Stimulated activated CD8-positive, alpha-beta memory T cell treated with anti-CD3 and anti-CD28 coated beads, Interleukin-15, amount 100 ng/mL, for 1 hour (primary cell): ENCODE measurements around the gene PON3.
A peak's percentile ranks its signal among the peaks of the same experiment; 100 is the strongest.

ENCODE experiments used
- DNase-seq: peaks from one replicate; pipeline ENCODE4 v3.0.0-alpha.2; 2020; ENCODE audit warnings: low read depth

Gene PON3

DNA sequence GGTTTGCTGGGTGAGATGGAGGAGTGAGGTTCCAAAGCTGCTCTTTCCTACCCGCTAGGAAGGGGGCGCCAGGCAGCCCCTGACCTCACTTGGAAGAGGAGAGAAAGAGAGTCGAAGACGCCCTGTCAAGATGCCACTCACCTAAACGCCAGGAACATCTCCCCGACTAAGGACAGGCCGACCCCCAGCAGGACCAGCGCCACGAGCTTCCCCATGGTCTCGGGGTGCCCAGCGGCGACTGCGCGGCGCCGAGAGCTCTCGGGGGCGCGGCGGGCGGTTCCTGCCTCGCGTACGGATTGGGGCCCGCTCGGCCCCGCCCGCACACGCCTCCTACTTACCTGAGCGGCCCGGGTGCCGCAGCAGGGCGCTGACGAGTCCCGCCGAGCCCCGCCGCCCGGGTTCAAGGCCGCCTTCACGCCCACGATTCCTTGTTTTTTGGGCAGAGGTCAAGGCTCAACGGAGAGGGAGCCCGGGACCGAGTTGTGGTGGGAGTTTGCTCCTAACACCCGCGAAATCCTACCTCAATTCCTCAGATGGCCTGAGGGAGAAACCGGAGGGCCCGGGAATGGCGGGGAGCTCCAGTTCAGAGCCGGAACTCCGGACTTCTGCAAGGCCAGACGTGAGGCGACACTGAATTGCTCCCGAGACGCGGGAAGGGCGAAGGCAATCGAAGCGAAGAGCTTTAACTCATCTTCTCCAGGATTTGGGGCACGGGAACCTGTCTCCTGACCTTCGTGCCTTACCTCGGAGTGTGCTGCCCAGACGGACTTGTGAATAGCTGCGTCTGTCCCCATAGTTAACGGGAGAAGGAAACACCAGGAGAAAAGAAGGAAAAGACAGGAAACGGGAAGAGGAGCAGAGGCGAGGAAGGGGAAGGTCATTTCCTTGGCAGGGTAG lies at the start of gene PON3:
TSS of gene PON3 (minus strand) at position 240 of the 897 bp plus-strand sequence. CDS start at position 215, 25 bp downstream.
- DNase-seq, result no peak

DNA sequence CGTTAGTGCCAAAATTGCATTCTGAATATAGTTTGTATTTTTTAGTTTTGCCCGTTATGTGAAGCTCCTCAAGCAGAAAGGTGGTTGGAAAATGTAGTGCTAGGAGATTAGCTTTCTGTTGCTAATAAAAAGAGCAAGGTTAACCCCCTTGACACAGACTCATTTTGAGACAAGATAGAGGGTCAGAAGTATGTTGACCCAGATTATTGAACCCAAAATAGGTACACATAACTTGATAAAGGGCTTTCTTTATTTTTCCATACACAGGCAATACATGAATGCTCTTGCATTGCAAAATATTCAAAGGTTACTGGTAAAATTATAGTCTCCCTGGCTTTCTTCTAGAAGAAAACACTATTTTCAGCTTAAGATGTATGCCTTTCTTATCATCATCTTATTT lies 48.6 kb upstream of the PON3 start:
- no peak for DNase-seq

DNA sequence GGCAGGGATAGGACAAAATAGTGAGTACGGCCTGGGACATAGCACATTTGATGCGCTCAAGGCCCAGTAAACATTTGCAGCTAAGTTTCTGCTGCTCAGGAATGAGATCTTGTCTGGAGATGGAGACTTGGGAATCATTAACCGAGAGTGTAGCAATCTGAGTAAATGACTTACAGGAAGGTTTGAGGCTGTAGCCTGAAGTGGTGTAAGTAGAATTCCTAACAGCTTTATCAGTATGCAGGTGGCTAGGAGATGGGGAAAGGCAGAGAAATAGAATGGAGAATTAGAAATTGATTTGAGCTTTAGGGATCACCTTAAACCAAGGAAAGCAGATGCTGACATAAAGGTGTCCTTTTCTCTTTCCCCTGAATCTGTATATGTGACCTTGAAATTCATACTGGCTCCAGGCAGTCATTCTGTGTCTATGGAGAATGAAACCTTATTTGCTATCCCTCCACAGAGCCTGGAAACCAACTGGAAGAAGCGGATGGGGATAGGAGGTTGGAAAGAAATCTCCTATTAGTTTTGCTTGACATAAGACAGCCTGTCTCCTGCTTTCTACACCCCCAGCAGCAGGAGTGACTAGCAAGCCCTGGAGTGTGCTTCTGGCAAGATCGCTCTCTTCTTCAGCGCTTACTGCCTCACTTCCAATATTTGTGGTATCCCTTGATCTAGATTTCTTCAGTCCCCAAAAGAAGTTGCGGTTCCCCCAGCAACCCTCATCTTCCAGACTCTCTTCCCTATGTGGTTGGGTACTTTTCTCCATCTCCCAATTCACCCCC lies 45.1 kb upstream of the PON3 start:
- DNase-seq, result no peak

DNA sequence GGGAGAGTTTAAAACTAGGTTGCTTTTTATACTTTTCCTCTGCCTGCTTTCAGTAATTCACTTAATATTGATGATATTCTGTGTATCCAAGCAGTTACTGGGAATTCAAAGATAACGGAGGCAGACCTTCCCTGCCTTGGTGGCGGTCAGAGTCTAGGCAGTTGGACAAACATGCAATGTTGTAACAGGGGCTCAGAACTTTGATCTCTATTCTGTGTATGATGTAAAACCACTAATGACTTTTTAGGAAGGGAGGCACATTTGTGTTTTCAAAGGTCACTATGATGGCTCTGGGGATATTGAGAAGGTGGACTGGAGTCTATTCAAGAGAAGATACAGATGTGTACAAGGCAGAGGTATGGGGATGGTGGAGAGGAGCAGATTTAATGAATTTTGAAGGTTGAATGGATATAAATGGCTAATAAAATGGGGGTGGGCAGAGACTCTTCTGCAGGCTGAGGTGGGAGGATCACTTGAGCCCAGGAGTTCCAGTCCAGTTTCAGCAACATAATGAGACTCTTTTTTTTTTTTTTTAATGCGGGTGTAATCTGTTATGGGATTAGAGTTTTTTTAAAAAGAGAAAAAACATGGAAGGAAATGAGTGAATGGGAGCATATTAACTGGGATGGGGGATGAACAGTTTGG lies 44.3 kb upstream of the PON3 start:
- no peak for DNase-seq

DNA sequence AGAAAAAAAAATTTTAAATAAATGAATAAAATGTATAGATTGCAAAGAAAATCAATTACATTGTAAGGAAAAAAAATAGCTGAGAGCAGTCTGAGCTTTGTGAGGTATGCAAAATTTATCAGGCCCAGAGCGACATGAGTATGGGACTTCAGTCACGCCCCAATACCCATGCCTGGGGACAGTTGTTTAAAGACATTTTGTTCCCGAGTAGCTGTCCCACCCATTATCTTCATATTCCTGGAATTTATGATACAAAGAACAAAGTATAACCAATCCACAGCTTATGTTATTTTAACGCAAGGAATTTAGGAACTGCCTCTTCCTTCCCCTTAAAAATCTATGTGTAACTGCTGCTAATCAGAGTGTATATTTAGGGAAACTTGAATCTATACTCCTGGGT lies 40.2 kb upstream of the PON3 start:
- no peak for DNase-seq

DNA sequence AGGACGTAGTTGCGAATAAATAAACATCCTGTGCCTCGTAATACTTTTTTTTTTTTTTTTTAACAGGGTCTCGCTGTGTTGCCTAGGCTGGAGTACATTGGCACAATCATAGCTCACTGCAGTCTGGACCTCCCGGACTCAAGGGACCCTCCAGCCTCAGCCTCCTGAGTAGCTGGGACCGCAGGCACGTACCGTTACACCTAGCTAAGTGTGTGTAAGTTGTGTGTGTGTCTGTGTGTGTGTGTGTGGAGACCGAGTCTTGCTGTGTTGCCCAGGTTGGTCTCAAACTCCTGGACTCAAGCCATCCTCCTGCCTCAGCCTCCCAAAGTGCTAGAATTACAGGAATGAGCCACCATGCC lies 39.2 kb upstream of the PON3 start:
- no peak for DNase-seq

DNA sequence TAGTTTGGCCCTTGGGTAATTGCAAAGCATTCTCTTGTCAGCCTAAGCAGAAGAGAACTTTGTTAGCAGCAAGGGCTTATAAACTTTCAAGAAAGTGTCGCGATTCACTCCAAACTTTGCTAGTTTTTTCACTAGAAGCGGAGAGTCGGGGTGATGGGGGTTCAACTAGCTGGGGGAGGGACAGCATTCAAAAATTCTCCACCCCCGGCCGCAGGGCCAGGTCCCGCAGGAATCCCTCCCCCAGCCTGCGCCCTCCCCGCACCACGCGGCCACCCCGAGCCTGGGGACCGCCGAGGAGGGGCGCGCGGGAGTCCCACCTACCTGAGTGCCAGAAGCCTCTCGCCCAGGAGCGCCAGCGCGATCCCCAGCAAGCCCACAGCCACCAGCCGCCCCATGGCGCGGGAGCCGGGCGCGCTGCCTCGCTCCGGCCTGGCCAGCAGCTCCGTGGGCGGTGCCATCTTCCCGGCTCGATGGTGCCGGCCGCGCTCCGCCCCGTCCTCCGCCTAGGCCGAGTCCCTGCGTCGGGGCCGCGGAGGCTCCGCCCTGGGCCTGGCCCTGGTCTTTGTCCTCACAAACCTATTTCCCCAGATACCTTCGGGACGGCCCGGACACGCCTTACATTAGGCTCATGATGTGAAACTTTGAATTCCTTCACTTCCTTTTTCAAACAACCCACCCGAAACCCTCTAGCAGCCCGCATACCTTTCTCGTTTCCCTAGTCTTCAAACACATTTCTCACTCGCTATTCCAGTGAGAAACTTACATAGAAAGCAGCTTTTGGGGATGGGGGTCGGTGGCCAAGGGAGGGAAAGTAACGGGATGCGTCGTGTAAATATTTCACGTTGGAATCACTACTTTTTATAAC lies 38.6 kb upstream of the PON3 start, which contains the start of gene PON2:
TSS of gene PON2 (minus strand) at position 472 of the 865 bp plus-strand sequence. CDS start at position 395, 77 bp downstream.
- DNase-seq, result peak; percentile 3

DNA sequence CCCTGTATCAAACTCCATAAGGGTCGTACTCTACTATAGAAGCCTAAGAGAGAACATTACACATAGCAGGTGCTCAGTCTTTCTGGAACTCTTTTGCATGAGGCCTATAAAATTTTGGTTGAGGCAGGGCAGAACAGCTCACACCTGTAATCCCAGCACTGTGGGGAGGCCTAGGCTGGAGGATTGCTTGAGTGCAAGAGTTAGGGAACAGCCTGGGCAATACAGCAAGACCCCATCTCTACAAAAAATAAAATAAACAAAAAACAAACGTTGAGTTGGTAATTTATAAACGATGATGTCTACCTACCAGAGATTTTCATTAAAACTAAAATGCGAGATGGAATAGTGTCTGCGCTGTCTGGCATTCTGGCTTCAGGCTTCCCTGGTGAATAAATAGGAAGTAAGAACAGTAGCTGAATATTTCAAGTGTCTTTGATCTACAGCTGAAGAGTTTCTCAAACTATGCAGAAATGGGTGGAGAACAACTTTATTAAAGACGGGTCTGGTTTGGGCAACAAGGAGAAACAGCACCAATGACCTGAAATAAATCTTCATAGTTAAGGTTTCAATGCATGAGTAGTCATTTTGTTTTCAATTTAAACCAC lies 37.9 kb upstream of the PON3 start:
- DNase-seq, result no peak

DNA sequence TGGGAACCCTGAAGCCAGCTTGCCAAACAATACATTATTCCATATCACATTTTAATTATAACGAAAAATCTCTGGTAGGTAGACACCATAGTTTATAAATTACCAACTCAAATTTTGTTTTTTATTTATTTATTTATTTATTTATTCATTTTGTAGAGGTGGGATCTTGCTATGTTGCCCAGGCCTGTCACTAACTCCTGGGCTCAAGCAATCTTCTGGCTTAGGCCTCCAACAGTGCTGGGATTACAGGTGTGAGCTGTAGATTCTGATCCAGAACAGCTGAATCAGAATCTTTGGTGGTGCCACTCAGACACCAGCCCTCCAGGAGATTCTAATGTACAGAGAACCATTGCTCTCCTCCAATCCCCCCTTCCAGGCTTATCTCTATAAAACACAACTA lies 37.0 kb upstream of the PON3 start:
- no peak for DNase-seq

DNA sequence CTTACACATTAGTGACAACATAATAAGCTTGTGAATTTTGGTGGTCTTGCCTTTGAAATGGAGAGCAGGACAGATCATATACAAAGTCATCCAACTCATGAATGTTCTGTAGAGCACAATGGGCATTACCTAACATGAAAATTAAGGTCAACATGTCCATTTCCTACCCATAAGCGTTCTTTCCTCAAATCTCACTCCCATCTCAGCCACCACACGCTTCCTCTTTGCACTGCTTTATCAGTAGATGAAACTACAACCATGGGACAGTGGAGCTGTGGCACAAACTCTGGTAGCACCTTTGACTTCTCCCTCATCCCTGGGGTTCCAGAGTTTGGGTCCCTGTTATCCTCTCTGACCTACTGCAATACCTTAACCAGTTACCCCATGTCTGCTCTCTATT lies 36.4 kb upstream of the PON3 start:
- no peak for DNase-seq

DNA sequence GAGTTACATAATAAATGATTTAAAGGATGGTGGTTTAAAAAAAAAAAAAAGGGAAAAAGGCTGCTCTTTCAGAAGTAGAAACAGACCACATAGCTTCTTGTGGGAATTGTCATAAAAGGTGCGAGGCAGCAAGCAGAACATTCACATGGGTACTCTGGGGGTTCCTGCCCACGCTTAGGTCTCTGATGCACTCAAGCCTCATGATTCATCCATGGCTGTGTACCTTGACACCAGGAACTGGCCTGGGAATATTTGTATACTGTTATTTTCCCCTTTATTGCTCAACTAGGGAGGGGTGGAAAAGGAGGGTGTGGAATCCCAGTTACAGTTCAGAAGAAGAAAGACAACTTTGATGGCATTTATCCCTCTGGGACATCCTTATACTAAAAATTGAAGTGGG lies 34.7 kb upstream of the PON3 start:
- DNase-seq, result no peak

DNA sequence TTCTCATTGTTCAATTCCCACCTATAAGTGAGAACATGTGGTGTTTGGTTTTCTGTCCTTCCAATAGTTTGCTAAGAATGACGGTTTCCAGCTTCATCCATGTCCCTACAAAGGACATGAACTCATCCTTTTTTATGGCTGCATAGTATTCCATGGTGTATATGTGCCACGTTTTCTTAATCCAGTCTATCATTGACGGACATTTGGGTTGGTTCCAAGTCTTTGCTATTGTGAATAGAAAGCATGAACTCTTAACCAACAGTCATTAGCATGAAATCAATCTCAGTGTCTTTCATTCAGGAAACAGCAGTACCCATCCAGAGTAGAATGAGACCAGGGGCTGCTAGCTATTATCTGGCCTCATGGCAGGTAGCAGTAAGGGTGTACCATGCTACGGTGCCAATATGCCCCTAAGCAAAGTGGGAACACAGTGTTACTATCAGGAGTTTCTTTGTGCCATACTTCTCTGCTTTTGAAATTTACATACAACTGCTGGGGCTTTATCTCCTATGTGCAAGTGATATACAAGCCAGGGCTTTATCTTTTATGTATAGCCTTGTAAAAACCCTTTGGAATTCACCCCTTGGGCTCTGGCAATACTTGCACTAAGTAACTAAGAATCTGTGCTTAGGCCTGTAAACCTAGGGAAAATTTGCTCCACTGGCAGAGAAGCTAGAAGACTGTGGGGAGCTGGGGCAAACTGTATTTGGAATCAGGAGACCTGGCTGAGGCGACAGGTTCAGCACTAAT lies 33.2 kb upstream of the PON3 start:
- no peak for DNase-seq

DNA sequence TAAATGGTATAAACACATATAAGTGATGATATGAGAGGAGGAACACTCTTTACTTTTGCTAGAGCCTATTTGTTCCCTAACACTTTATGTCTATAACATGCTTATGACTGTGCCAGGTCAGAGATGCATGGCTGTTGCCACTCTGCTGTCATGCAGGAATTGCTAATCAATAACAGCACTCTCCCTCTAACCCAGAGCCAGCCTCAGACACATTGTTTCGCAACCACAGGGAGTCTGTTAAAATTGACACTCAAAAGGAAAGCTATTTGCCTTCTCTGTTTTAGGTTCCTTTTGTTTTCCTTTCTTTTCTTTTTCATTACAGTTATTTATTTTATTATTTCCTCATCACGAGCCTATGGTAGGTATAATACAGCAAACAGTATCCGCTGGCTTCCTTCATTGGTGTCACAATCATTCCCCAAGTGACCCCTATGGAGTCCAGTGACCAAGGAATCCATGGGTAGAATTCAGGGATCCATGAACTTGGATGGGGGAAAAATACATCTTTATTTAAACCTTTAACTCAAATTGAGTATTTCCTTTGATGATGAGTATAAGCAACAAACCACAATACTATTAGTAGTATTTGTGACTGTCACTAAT lies 31.8 kb upstream of the PON3 start:
- no peak for DNase-seq

DNA sequence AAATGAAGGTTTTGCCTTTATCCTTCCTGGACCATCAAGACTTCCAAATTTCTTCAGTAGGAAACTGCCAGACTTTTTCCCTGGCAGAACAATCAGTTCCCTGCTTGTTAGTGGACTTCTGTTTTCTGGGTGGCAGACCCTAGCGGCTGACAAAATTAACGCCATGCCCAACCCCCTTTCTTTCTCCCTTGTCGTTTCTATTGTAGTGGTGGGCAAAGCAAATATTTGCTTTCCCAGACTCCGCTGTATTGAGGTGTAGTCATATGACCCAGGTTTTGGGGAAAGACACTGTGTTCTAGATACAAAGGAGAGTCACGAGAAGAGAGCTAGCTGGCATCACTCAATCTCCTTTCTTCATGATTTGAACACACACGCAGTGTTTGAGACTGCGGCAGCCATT lies 31.0 kb upstream of the PON3 start:
- DNase-seq, result no peak

DNA sequence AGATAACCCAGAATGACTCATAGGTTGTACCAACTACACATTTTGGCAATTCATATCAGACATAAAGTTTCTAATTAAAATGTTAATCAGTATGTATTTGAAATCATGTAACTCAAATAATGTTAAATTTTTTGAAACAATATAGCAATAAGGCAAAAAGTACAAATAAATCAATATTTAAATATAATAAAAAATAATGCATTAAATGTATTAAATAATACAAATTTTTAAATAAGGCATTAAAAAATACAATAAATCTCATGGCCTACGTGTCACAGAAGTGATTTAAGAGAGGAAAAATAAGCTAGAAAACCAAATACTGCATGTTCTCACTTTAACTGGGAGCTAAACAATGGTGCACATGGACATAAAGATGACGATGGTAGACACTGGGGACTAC lies 29.5 kb upstream of the PON3 start:
- DNase-seq, result no peak

DNA sequence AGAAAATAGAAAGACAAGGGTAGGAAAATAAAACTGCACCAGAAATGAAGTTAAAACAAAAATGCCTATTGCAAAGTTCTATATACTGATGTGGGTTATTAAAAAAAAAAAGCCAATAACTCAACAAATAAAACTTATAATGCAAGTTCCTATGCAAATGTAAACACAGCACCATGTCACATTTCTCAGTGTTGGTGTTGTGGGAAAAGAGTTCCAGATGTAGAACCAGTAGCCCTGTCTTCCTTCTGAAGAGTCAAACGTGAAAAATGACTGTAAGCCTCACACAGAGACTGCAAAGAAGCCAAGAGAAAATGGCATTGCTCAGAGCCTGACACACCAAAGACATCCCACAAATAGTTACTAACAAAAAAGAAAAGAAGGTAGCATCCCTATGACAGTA lies 28.5 kb upstream of the PON3 start:
- no peak for DNase-seq

DNA sequence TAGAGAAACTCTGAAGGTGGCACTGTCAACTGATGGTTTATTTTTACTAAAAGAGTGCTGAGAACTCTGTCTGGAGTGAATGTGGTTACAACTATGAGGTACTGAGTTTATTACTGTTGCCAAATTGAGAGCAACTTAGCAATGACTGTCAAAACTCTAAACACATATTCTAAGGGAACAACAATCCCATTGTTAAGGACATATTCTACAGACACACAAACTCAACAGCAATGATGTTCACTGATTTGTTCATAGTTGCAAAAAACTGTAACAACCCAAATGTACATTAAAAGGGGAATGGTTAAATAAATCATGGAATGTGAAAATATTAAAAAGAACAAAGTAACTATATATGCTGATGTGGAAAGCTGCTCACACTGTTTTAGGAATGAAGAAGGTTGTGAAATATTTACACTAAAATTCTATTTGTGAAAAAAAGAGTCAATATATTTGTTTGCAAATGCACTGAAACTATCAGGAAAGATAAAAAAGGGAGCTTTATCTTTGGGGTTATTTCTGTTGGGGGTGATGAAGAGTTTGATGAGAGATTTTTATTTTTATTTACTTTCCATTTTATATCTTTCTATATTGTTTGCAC lies 25.8 kb upstream of the PON3 start:
- no peak for DNase-seq

DNA sequence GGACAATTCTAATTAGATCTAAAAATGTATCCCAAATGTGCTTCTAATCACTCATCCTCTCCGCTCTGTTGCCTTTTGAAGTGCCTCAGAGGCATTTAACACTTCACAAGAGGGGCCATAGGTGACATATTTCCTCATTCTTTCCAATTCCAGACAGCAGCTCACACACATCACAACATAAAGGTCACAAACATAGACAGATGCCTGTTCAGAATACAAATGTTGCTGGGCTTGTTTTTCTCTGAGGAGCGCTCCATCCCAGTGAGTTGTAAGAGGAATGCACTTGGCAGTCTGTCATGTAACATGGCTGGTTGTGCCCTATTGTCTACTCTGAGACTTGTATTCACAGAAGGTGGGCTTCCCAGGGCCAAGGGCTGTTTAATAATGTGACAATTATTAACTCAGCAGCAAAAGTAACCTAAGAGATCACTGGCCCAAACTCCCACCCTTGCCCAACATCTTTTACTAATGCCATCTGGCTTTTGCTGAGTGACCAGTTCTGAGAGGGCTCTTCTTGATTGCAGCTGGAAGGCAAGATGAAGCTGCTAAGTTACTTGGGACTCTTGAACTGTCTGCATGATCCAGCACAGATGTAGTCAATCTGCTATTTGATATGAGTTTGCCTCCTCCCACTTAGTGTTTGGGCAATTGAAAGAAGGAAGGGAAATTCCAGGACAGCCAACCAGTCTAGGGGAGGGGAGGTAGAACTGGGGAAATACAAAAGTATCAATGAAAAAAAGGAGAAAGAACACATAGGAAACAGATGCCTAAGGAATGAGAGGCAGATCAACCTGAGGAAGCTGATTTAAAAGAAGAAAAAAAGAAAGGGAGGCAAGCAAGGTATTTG lies 25.0 kb upstream of the PON3 start:
- no peak for DNase-seq

DNA sequence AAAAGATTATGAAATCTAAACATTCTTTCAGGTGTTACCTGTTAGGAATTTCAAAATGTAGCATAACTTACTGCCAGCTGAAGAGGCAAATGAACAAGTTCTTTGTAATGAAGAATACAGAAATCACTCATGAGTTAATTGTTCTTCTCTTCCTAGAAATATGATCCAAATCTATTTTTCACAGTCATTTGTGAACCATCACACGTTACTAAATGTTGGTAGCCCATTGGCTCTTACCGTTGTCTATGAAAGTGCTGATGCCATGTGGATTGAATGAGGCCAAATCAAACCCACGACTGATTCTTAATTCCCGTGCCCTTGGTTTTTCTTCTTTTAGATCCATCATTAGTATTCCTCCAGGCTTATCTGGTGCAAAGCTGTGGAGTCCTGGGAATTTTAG lies 15.9 kb upstream of the PON3 start:
- DNase-seq, result no peak
